D341Med (cell line): Measurements from ENCODE around the gene PCDHGA11.
"Not testable (repeated sequence)": the region's sequence is repeated elsewhere in the genome, so short reads cannot be mapped to it uniquely, and the experiment has no call there.

ENCODE experiments used
- DNase-seq: peaks from one replicate; pipeline ENCODE4 v3.0.0; 2012; ENCODE audit warnings: low spot score

The PCDHGA11 gene

DNA sequence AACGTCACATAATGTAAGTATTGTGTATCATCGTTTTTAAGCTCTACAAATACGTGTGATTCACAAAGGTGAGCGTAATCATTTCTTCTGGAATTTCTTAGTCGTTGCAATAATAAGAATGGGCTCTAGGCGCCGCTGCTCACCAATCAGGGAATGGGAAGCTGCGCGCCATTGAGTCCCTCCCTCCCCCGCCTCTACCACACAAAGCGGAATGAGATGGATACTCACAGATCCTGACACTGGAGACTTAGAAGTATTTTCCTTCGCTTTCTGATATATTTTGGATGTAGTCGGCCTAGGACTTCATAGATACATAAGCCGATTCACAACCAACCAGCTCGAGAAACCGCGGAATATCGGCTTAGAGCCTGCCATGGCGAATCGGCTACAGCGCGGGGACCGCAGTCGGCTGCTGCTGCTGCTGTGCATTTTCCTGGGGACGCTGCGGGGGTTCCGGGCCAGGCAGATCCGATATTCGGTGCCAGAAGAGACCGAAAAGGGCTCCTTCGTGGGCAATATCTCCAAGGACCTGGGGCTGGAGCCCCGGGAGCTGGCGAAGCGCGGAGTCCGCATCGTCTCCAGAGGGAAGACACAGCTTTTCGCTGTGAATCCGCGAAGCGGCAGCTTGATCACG, at the start of gene PCDHGA11:
Gene PCDHGA11 (plus strand): TSS at position 197 of the 634 bp plus-strand sequence. CDS start 177 bp downstream, at position 374.
- no peak for DNase-seq

DNA sequence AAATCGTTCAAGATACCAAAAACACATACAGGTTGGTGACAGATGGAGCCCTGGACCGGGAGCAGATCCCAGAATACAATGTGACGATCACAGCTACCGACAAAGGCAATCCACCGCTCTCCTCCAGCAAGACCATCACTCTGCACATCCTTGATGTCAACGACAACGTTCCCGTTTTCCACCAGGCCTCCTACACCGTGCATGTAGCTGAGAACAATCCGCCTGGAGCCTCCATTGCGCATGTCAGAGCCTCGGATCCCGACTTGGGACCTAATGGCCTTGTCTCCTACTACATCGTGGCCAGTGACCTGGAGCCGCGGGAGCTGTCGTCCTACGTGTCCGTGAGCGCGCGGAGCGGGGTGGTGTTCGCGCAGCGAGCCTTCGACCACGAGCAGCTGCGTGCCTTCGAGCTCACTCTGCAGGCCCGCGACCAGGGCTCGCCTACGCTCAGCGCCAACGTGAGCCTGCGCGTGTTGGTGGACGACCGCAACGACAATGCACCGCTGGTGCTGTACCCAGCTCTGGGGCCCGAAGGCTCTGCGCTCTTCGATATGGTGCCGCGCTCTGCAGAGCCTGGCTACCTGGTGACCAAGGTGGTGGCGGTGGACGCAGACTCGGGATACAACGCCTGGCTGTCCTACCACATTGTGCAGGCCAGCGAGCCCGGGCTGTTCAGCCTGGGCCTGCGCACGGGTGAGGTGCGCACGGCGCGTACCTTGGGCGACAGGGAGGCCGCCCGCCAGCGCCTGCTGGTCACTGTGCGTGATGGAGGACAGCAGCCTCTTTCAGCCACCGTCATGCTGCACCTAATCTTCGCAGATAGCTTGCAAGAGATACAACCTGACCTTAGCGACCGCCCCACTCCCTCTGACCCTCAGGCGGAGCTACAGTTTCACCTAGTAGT, 49.0 kb upstream of the PCDHGA11 start:
- DNase-seq = no peak

DNA sequence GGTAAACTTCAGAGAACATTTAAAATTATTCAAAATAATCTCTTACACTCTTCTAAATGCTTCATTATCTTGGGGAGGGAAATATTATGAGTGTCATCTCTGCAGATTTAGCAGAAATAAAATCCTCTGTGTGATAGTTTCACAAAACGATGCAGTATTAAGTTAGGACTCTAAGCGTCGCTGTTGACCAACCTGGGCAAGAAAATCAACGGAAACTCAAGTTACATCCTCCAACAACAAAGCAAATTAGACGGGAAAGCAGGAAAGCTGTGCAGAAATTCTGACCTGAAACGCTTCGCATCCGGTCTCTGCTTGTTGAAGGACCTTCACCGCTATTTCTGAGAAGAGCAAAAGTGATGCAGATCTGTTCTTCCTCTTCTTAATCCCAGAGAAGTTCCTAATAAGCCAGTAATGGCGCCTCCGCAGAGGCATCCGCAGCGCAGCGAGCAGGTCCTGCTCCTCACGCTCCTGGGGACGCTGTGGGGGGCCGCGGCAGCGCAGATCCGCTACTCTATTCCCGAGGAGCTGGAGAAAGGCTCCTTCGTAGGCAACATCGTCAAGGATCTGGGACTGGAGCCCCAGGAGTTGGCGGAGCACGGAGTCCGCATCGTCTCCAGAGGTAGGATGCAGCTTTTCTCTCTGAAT, 47.1 kb upstream of the PCDHGA11 start, which contains the start of gene PCDHGA6:
Gene PCDHGA6 (plus strand): TSS at position 219 of the 645 bp plus-strand sequence. CDS start 193 bp downstream, at position 412.
- no peak for DNase-seq

DNA sequence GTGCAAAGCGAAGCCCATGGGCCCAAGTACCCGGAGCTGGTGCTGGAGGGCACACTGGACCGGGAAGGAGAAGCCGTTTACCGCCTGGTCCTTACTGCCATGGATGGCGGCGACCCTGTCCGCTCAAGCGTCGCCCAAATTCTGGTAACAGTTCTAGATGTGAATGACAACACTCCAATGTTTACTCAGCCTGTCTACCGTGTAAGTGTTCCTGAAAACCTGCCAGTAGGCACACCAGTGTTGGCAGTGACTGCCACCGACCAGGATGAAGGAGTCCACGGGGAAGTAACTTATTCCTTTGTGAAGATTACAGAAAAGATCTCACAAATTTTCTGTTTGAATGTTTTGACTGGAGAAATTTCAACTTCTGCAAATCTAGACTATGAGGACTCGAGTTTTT, 46.2 kb upstream of the PCDHGA11 start:
- no peak for DNase-seq

DNA sequence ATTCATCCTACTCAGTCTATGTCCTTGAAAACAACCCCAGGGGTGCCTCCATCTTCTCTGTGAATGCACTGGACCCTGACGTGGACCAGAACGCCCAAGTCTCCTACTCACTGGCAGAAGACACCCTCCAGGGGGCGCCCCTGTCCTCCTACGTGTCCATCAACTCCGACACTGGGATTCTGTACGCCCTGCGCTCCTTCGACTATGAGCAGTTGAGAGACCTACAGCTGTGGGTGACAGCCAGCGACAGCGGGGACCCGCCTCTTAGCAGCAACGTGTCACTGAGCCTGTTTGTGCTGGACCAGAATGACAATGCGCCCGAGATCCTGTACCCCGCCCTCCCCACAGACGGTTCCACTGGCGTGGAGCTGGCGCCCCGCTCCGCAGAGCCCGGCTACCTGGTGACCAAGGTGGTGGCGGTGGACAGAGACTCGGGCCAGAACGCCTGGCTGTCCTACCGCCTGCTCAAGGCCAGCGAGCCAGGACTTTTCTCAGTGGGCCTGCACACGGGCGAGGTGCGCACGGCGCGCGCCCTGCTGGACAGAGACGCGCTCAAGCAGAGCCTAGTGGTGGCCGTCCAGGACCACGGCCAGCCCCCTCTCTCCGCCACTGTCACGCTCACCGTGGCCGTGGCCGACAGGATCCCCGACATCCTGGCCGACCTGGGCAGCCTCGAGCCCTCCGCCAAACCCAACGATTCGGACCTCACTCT, 45.3 kb upstream of the PCDHGA11 start:
- DNase-seq = not testable (repeated sequence)

DNA sequence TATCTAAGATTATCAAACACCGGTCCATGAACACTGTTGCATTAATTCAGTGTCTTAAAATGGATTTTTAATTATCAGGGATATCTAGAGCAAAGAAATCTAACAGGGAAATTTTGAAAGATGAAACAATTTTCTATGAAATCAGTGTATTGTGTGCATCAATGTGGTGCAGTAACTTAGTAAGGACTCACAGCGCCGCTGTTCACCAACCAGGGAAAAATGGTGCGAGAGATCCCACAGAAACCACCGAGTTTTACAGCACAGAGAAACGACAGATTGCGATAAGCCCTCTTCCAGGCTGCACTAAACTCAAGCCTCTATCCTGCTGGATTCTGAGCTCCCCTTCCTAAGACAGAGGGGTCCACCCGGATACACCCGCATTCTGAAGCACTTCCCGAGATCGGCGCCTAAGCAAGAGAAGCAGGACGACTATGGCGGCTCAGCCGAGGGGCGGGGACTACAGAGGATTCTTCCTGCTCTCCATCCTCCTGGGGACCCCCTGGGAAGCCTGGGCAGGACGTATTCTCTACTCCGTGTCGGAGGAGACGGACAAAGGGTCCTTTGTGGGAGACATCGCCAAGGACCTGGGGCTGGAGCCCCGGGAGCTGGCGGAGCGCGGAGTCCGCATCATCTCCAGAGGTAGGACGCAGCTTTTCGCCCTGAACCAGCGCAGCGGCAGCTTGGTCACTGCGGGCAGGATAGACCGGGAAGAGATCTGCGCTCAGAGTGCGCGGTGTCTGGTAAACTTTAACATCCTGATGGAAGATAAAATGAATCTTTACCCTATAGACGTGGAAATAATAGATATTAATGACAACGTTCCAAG, 38.2 kb upstream of the PCDHGA11 start, which contains the start of gene PCDHGA7:
Gene PCDHGA7 (plus strand): TSS at position 274 of the 826 bp plus-strand sequence. CDS start 158 bp downstream, at position 432.
- DNase-seq = no peak

DNA sequence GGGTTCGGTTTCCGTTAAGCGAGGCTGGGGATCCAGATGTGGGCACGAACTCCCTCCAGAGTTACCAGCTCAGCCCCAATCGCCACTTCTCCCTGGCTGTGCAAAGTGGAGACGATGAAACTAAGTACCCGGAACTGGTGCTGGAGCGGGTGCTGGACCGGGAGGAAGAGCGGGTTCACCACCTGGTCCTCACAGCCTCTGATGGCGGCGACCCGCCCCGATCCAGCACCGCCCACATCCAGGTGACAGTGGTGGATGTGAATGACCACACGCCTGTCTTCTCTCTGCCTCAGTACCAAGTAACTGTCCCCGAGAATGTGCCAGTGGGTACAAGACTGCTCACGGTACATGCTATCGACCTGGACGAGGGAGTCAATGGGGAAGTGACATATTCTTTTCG, 37.5 kb upstream of the PCDHGA11 start:
- no peak for DNase-seq

DNA sequence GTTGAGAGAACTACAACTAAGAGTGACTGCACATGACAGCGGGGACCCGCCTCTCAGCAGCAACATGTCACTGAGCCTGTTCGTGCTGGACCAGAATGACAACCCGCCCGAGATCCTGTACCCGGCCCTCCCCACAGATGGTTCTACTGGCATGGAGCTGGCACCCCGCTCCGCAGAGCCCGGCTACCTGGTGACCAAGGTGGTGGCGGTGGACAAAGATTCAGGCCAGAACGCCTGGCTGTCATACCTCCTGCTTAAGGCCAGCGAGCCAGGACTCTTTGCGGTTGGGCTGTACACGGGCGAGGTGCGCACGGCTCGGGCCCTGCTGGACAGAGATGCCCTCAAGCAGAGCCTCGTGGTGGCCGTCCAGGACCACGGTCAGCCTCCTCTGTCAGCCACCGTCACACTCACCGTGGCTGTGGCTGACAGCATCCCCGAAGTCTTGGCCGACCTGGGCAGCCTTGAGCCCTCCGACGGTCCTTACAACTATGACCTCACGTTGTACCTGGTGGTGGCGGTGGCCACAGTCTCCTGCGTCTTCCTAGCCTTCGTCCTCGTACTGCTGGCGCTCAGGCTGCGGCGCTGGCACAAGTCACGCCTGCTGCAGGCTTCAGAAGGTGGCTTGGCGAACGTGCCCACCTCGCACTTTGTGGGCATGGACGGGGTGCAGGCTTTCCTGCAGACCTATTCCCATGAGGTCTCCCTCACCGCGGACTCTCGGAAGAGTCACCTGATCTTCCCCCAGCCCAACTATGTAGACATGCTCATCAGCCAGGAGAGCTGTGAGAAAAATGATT, 36.2 kb upstream of the PCDHGA11 start:
- no peak for DNase-seq

DNA sequence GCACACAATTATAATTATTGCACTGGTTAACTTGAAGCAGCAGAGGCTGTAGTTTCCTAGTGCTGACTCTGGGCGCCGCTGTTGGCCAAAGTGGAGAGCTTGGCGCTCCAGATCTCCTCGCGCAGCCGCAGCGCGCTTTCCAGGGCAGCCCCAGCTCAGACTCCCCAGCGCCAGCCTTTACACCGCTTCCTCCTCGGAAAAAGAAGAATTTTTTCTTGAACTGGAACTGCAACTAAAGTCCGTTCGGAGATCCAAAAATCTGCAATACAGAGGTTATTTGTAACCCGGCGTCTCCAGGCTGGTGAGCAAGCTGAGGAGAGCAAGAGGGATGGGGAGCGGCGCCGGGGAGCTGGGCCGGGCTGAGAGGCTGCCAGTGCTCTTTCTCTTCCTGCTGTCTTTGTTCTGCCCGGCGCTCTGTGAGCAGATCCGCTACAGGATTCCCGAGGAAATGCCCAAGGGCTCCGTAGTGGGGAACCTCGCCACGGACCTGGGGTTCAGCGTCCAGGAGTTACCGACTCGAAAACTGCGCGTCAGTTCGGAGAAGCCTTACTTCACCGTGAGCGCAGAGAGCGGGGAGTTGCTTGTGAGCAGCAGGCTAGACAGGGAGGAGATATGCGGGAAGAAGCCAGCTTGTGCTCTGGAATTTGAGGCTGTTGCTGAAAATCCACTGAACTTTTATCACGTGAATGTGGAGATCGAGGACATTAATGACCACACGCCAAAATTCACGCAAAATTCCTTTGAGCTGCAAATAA, 33.1 kb upstream of the PCDHGA11 start, which contains the start of gene PCDHGB4:
Gene PCDHGB4 (plus strand): TSS at position 142 of the 755 bp plus-strand sequence. CDS start 187 bp downstream, at position 329.
- not testable (repeated sequence) for DNase-seq

DNA sequence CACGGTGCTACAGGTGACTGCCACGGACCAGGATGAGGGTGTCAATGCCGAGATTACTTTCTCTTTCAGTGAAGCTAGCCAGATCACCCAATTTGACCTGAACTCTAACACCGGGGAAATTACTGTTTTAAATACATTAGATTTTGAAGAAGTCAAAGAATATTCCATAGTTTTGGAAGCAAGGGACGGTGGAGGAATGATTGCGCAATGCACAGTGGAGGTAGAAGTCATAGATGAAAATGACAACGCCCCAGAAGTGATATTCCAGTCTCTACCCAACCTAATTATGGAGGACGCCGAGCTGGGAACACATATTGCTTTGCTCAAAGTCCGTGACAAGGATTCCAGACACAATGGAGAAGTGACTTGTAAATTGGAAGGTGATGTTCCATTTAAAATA, 32.2 kb upstream of the PCDHGA11 start:
- DNase-seq = no peak

DNA sequence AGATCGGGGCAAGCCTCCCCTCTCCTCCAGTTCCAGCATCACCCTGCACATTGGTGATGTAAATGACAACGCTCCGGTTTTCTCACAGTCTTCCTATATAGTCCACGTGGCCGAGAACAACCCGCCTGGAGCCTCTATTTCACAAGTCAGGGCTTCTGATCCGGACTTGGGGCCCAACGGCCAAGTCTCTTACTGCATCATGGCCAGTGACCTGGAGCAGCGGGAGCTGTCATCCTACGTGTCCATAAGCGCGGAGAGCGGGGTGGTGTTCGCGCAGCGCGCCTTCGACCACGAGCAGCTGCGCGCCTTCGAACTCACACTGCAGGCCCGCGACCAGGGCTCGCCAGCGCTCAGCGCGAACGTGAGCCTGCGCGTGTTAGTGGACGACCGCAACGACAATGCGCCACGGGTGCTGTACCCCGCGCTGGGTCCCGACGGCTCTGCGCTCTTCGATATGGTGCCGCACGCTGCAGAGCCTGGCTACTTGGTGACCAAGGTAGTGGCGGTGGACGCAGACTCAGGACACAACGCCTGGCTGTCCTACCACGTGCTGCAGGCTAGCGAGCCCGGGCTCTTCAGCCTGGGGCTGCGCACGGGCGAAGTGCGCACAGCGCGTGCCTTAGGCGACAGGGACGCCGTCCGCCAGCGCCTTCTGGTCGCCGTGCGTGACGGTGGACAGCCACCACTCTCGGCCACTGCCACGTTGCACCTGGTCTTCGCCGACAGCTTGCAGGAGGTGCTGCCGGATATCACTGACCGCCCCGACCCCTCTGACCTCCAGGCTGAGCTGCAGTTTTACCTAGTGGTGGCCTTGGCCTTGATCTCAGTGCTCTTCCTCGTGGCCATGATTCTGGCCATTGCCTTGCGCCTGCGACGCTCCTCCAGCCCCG, 31.5 kb upstream of the PCDHGA11 start:
- no peak for DNase-seq

DNA sequence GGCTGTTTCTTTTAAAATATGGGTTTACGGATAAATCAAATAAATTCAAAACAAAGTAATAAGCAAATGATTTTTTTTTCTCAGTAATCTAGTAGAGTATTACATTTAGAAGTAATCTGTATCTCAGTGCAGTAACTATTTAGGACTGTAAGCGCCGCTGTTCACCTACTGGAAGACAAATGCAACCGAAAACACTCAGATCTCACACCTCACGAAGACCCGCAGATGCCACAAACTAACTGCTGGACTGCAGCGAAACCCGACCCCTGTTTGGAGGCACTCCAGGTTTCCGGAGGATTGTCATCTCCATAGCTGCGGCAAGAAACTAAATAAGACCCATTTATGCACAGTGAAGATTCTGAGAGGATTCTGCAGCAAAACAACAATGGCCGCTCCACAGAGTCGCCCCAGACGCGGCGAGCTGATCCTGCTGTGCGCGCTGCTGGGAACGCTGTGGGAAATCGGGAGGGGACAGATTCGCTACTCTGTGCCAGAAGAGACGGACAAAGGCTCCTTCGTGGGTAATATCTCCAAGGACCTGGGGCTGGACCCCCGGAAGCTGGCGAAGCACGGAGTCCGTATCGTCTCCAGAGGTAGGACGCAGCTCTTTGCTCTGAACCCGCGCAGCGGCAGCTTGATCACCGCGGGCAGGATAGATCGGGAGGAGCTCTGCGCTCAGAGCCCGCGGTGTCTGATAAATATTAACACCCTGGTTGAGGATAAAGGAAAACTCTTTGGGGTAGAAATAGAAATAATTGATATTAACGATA, 28.2 kb upstream of the PCDHGA11 start, which contains the start of gene PCDHGA8:
Gene PCDHGA8 (plus strand): TSS at position 205 of the 770 bp plus-strand sequence. CDS start 181 bp downstream, at position 386.
- no peak for DNase-seq

DNA sequence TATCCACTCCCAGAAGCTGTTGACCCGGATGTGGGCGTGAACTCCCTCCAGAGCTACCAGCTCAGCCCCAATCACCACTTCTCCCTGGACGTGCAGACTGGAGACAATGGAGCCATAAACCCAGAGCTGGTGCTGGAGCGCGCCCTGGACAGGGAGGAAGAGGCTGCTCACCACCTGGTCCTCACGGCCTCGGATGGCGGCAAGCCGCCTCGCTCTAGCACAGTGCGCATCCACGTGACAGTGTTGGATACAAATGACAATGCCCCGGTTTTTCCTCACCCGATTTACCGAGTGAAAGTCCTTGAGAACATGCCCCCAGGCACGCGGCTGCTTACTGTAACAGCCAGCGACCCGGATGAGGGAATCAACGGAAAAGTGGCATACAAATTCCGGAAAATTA, 27.6 kb upstream of the PCDHGA11 start:
- no peak for DNase-seq

DNA sequence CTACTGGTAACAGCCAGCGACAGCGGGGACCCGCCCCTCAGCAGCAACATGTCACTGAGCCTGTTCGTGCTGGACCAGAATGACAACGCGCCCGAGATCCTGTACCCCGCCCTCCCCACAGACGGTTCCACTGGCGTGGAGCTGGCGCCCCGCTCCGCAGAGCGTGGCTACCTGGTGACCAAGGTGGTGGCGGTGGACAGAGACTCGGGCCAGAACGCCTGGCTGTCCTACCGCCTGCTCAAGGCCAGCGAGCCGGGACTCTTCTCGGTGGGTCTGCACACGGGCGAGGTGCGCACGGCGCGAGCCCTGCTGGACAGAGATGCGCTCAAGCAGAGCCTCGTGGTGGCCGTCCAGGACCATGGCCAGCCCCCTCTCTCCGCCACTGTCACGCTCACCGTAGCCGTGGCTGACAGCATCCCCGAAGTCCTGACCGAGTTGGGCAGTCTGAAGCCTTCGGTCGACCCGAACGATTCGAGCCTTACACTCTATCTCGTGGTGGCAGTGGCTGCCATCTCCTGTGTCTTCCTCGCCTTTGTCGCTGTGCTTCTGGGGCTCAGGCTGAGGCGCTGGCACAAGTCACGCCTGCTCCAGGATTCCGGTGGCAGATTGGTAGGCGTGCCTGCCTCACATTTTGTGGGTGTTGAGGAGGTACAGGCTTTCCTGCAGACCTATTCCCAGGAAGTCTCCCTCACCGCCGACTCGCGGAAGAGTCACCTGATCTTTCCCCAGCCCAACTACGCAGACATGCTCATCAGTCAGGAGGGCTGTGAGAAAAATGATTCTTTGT, 26.3 kb upstream of the PCDHGA11 start:
- not testable (repeated sequence) for DNase-seq

DNA sequence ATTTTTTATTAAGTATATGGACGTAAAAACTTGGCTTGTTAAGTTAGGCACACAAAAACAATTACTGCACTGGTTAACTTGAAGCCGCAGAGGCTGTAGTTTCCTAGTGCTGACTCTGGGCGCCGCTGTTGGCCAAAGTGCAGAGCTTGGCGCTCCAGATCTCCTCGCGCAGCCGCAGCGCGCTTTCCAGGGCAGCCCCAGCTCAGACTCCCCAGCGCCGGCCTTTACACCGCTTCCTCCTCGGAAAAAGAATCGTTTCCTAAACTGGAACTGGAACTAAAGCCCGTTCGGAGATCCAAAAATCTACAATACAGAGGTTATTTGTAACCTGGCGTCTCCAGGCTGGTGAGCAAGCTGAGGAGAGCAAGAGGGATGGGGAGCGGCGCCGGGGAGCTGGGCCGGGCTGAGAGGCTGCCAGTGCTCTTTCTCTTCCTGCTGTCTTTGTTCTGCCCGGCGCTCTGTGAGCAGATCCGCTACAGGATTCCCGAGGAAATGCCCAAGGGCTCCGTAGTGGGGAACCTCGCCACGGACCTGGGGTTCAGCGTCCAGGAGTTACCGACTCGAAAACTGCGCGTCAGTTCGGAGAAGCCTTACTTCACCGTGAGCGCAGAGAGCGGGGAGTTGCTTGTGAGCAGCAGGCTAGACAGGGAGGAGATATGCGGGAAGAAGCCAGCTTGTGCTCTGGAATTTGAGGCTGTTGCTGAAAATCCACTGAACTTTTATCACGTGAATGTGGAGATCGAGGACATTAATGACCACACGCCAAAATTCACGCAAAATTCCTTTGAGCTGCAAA, 22.9 kb upstream of the PCDHGA11 start, which contains the start of gene PCDHGB5:
Gene PCDHGB5 (plus strand): TSS at position 192 of the 796 bp plus-strand sequence. CDS start 181 bp downstream, at position 373.
- DNase-seq = not testable (repeated sequence)
